ENCODE measurements around the gene NCK1. TPM values are rescaled to one million over a fixed set of nuclear protein-coding genes. Genes with fewer than 3 reads are reported as not detected.

The NCK1 gene
- total and polyA plus RNA-seq, 9 of the 15 experiments (the other 6 are each of a cell fraction or from before 2014, with no cell fraction given) = 17.3 to 30.5 (median 25.0) TPM

DNA sequence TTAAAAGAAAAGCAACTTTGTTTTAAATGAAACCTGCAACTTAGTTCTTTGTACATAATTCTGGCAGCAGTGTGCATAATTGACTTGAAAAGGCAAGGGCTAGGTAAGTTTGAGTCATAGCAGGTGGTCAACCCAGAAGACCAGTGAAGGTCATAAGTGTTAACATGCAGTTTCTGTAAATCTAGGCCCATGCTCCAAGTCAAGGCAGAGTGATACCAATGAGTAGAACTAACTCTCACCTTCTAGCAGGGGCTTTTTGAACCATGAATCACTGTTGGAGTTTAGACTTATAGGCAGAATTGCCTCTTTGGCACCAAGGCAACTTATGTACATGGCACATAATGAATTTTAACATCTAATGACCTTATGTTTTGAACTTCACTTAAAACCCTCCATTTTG is 66.2 kb downstream of the NCK1 start:
- no peak overlapping the region for H3K4me2 ChIP-seq (ENCODE audit: insufficient read depth, low read length)
- no peak overlapping the region for H3K9ac ChIP-seq (ENCODE audit: insufficient read depth in 1 of 2, low read depth in 2 of 2, low read length in 2 of 2)
- H3K36me3 ChIP-seq (ENCODE audit: control insufficient read depth, insufficient read depth, low read length) = peaks cover 21% of the 10 kb centered on the region; the same call in 2 of the 3 replicates
- in situ Hi-C loops (cut with MboI) (no loop called here), intact Hi-C loops (cut with micrococcal nuclease) (no loop called here)
- FAIRE-seq (no peak), DNase-seq (ENCODE audit: extremely low read depth in 1 of 4, low spot score in 3 of 4) (no peak), ATAC-seq (no peak)
- H3K4me1 ChIP-seq (replicated peaks in 1 of 2; ENCODE audit: control insufficient read depth in 2 of 2, insufficient read depth in 2 of 2, low read length in 2 of 2) = no peaks in the 10 kb centered on the region
- H3K27ac ChIP-seq (ENCODE audit: extremely low read depth, low read depth, low read length) = no peak overlapping the region
- peaks cover 33% of the 10 kb centered on the region for H3K79me2 ChIP-seq (ENCODE audit: control insufficient read depth, insufficient read depth, low read length)
- no peaks in the 10 kb centered on the region for H4K20me1 ChIP-seq (replicated peaks; ENCODE audit: control insufficient read depth, insufficient read depth, low read length)
- no peak overlapping the region for H2AFZ ChIP-seq (ENCODE audit: low read depth, low read length)
- BruUV-seq (replicated peaks) = no TSS peak
- H3K9me1 ChIP-seq (ENCODE audit: control insufficient read depth, insufficient read depth, low read length) = no peaks in the 10 kb centered on the region
- POLR2A ChIA-PET = no interaction called here
- CTCF ChIA-PET (ENCODE audit: low intra/inter-chr PET ratio) = interaction anchor here (0.6 kb wide), 1 partner anchor 658 kb away, joined by 4 read pairs; no protein-coding TSS in a partner anchor
- no peaks in the 10 kb centered on the region for H3K27me3 ChIP-seq (ENCODE audit: control insufficient read depth in 2 of 2, insufficient read depth in 2 of 2, low read length in 2 of 2)
- no peak overlapping the region for H3K4me3 ChIP-seq
- H3K9me3 ChIP-seq (replicated peaks; ENCODE audit: control insufficient read depth, insufficient read depth, low read depth, low read length) = no peaks in the 10 kb centered on the region
- TF ChIP-seq, protein P1, sequence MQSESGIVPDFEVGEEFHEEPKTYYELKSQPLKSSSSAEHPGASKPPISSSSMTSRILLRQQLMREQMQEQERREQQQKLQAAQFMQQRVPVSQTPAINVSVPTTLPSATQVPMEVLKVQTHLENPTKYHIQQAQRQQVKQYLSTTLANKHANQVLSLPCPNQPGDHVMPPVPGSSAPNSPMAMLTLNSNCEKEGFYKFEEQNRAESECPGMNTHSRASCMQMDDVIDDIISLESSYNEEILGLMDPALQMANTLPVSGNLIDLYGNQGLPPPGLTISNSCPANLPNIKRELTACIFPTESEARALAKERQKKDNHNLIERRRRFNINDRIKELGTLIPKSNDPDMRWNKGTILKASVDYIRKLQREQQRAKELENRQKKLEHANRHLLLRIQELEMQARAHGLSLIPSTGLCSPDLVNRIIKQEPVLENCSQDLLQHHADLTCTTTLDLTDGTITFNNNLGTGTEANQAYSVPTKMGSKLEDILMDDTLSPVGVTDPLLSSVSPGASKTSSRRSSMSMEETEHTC (IDR thresholded peaks at IDR 0.05) = no peak
- TF ChIP-seq GABPB2 (CRISPR knock-in tag; conservative IDR thresholded peaks at IDR 0.05) (no peak), NCOA6 (IDR thresholded peaks at IDR 0.05) (no peak), ZNF707 (CRISPR knock-in tag; conservative IDR thresholded peaks at IDR 0.05) (no peak), ZNF24 (IDR thresholded peaks at IDR 0.05) (no peak), ZNF764 (CRISPR knock-in tag; IDR thresholded peaks at IDR 0.05; ENCODE audit: low read depth) (no peak), MCM5 (IDR thresholded peaks at IDR 0.05; ENCODE audit: low read depth) (no peak), SPI1 (IDR thresholded peaks at IDR 0.05; ENCODE audit: borderline replicate concordance, low read depth, low read length) (no peak), MYNN (IDR thresholded peaks at IDR 0.05) (no peak), MYNN (CRISPR knock-in tag; IDR thresholded peaks at IDR 0.05) (no peak)
- TF ChIP-seq, protein P2, sequence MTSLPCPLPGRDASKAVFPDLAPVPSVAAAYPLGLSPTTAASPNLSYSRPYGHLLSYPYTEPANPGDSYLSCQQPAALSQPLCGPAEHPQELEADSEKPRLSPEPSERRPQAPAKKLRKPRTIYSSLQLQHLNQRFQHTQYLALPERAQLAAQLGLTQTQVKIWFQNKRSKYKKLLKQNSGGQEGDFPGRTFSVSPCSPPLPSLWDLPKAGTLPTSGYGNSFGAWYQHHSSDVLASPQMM (CRISPR knock-in tag; IDR thresholded peaks at IDR 0.05) = no peak
- TF ChIP-seq, protein P3, sequence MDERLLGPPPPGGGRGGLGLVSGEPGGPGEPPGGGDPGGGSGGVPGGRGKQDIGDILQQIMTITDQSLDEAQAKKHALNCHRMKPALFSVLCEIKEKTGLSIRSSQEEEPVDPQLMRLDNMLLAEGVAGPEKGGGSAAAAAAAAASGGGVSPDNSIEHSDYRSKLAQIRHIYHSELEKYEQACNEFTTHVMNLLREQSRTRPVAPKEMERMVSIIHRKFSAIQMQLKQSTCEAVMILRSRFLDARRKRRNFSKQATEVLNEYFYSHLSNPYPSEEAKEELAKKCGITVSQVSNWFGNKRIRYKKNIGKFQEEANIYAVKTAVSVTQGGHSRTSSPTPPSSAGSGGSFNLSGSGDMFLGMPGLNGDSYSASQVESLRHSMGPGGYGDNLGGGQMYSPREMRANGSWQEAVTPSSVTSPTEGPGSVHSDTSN (CRISPR knock-in tag; IDR thresholded peaks at IDR 0.05; ENCODE audit: low read depth) = no peak
- TF ChIP-seq, protein P3 (tag; conservative IDR thresholded peaks at IDR 0.05; ENCODE audit: low read depth) = no peak
- TF ChIP-seq, protein P4, sequence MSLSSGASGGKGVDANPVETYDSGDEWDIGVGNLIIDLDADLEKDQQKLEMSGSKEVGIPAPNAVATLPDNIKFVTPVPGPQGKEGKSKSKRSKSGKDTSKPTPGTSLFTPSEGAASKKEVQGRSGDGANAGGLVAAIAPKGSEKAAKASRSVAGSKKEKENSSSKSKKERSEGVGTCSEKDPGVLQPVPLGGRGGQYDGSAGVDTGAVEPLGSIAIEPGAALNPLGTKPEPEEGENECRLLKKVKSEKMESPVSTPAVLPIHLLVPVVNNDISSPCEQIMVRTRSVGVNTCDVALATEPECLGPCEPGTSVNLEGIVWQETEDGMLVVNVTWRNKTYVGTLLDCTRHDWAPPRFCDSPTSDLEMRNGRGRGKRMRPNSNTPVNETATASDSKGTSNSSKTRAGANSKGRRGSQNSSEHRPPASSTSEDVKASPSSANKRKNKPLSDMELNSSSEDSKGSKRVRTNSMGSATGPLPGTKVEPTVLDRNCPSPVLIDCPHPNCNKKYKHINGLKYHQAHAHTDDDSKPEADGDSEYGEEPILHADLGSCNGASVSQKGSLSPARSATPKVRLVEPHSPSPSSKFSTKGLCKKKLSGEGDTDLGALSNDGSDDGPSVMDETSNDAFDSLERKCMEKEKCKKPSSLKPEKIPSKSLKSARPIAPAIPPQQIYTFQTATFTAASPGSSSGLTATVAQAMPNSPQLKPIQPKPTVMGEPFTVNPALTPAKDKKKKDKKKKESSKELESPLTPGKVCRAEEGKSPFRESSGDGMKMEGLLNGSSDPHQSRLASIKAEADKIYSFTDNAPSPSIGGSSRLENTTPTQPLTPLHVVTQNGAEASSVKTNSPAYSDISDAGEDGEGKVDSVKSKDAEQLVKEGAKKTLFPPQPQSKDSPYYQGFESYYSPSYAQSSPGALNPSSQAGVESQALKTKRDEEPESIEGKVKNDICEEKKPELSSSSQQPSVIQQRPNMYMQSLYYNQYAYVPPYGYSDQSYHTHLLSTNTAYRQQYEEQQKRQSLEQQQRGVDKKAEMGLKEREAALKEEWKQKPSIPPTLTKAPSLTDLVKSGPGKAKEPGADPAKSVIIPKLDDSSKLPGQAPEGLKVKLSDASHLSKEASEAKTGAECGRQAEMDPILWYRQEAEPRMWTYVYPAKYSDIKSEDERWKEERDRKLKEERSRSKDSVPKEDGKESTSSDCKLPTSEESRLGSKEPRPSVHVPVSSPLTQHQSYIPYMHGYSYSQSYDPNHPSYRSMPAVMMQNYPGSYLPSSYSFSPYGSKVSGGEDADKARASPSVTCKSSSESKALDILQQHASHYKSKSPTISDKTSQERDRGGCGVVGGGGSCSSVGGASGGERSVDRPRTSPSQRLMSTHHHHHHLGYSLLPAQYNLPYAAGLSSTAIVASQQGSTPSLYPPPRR (CRISPR knock-in tag; IDR thresholded peaks at IDR 0.05; ENCODE audit: borderline replicate concordance) = no peak
